ENCODE results near the gene BEAN1.
"Not testable (repeated sequence)": the region's sequence is repeated elsewhere in the genome, so short reads cannot be mapped to it uniquely, and the experiment has no call there.

GRCh38 chr16:66514391-66514790 lies 87.3 kb downstream of the BEAN1 start:
- TF ChIP-seq CTCF, EP300, POLR2A (IDR thresholded peaks at IDR 0.05): not testable (repeated sequence)

Data from suprapubic skin (tissue), 3 donors.